Measurements from ENCODE around the gene SAMD3. TPM values are rescaled to one million over a fixed set of nuclear protein-coding genes. Genes with fewer than 3 reads are reported as not detected.

Gene SAMD3
- total and polyA plus RNA-seq, 2 of the 8 experiments (the other 6 are each of a cell fraction or from before 2014, with no cell fraction given), result 1.8 to 1.9 TPM

- 86% methylated on average over 2 of the region's 2 CpGs; no CpG with 5 or more reads in 1 of the 2 experiments for WGBS, 2 experiments (ENCODE audit: extremely low coverage in 1 of 2, insufficient coverage in 1 of 2, insufficient read length in 1 of 2, insufficient replicate concordance in 2 of 2, low coverage in 1 of 2, low lambda C conversion rate in 2 of 2, missing lambda C conversion rate in 1 of 2)
- FAIRE-seq, result no peak
- TF ChIP-seq TCF12 (IDR thresholded peaks at IDR 0.05; ENCODE audit: low read depth, low read length) (no peak), MAX (IDR thresholded peaks at IDR 0.05) (no peak)
Measured at GRCh38 chr6:130262008-130262407, 39.3 kb upstream of the SAMD3 start.

More at GRCh38 chr6:130262008-130262407, 39.3 kb upstream of the SAMD3 start:
- Histone ChIP-seq H3K36me3 (ENCODE audit: control insufficient read depth in 2 of 4, insufficient read depth in 4 of 4, low read length in 3 of 4) (peaks cover 0 to 4% (median 0%) of the 10 kb centered on the region in 4 experiments; a peak in 1 of 8 replicates), H2BK5ac (ENCODE audit: low read depth, low read length) (no peak overlapping the region), H2BK12ac (ENCODE audit: low read depth, low read length) (no peak overlapping the region), H2BK120ac (replicated peaks; ENCODE audit: low read depth, low read length) (no peak overlapping the region), H2BK15ac (ENCODE audit: low read length) (no peak overlapping the region), H3K4me2 (ENCODE audit: insufficient read depth in 1 of 2, low read depth in 2 of 2, low read length in 2 of 2) (no peak overlapping the region), H4K91ac (replicated peaks; ENCODE audit: insufficient read length, low read length) (no peak overlapping the region), H3K4me3 (ENCODE audit: extremely low read depth in 1 of 4, insufficient read depth in 2 of 4, low read depth in 3 of 4, low read length in 4 of 4) (no peak overlapping the region), H3K14ac (ENCODE audit: insufficient read length) (no peak overlapping the region), H2BK20ac (ENCODE audit: low read length) (no peak overlapping the region), H3K9me3 (ENCODE audit: insufficient read depth in 2 of 2, low read depth in 1 of 2, low read length in 1 of 2) (peaks cover 4 to 5% of the 10 kb centered on the region in 2 experiments; a peak in 2 of 4 replicates), H4K5ac (ENCODE audit: insufficient read length, low read depth, low read length) (no peak overlapping the region), H3K27ac (ENCODE audit: low read depth, low read length) (no peak overlapping the region), H4K20me1 (replicated peaks in 1 of 2; ENCODE audit: control insufficient read depth in 1 of 2, insufficient read depth in 2 of 2, low read length in 2 of 2) (no peaks in the 10 kb centered on the region), H3K4me1 (replicated peaks in 1 of 4; ENCODE audit: control insufficient read depth in 3 of 4, insufficient read depth in 4 of 4, low read length in 3 of 4) (no peaks in the 10 kb centered on the region), H4K8ac (ENCODE audit: extremely low read depth, insufficient read depth, low read length) (no peak overlapping the region), H2AK5ac (ENCODE audit: low read depth, low read length) (no peak overlapping the region), H3K79me2 (ENCODE audit: control insufficient read depth in 1 of 2, insufficient read depth in 2 of 2, low read length in 2 of 2) (no peaks in the 10 kb centered on the region), H3K9ac (replicated peaks in 1 of 4; ENCODE audit: extremely low read depth in 1 of 4, low read depth in 3 of 4, low read length in 3 of 4) (no peak overlapping the region), H2AFZ (ENCODE audit: low read length) (no peak overlapping the region), H3K4ac (replicated peaks; ENCODE audit: insufficient read length, low read depth, low read length) (no peak overlapping the region), H3K23ac (ENCODE audit: insufficient read length) (no peak overlapping the region), H3K23me2 (ENCODE audit: low read depth, low read length) (no peaks in the 10 kb centered on the region), H3K79me1 (ENCODE audit: low read depth, low read length) (no peaks in the 10 kb centered on the region), H3K56ac (replicated peaks; ENCODE audit: insufficient read length, low read depth, low read length) (no peak overlapping the region), H3K27me3 (replicated peaks in 1 of 4; ENCODE audit: control insufficient read depth in 3 of 4, extremely low read depth in 1 of 4, insufficient read depth in 3 of 4, low read length in 3 of 4) (no peaks in the 10 kb centered on the region), H3K18ac (ENCODE audit: extremely low read depth, low read length) (no peak overlapping the region)
- no peak for DNase-seq (ENCODE audit: low read depth in 1 of 2, low spot score in 2 of 2)
- POLR2A ChIA-PET (ENCODE audit: partially characterized antibody), result no interaction called here
- CTCF ChIA-PET (ENCODE audit: partially characterized antibody), result interaction anchor here (0.6 kb wide), 1 partner anchor 1138 kb away, joined by 4 read pairs; no protein-coding TSS in a partner anchor

Data from H1 (cell line).